Nephron (organoid): ENCODE results near the gene DHRS3.

Experiments
- H3K27ac Mint-ChIP-seq, 3 experiments: 2 replicates each; pipeline ENCODE4 v1.8.0; 2020; ENCODE audit warnings: mixed read lengths in 3 of 3, mild to moderate bottlenecking in 2 of 3, moderate library complexity in 1 of 3
- H3K27me3 Mint-ChIP-seq: 2 replicates; pipeline ENCODE4 v1.8.0; 2021; ENCODE audit warnings: low read depth, mild to moderate bottlenecking, moderate library complexity, mixed read lengths
- H3K36me3 Mint-ChIP-seq: 2 replicates; pipeline ENCODE4 v1.8.0; 2020; ENCODE audit warnings: low read depth, mixed read lengths
- H3K4me1 Mint-ChIP-seq: 2 replicates; pipeline ENCODE4 v1.8.0; 2020; ENCODE audit warnings: mixed read lengths
- H3K4me3 Mint-ChIP-seq, 3 experiments: 2 replicates each; pipeline ENCODE4 v1.8.0; 2020; ENCODE audit warnings: mild to moderate bottlenecking in 3 of 3, mixed read lengths in 3 of 3, moderate library complexity in 2 of 3
- H3K9me3 Mint-ChIP-seq: 2 replicates; pipeline ENCODE4 v1.8.0; 2020; ENCODE audit warnings: mixed read lengths
- TF ChIP-seq, protein P1 (sequence below), 3 experiments: fragments of 200-600 bp; sonication (generic); IDR thresholded peaks; one replicate each; pipeline ENCODE4 v1.5.0; 2021; ENCODE audit warnings: antibody characterized with exemption in 3 of 3; ENCODE audit not compliant: unreplicated experiment in 3 of 3

Gene DHRS3

GRCh38 chr1:12588695-12589094 is 29.3 kb downstream of the DHRS3 start:
- peaks cover 23% of the 10 kb centered on the region for H3K36me3 Mint-ChIP-seq
- H3K27ac Mint-ChIP-seq: peak overlapping the region; percentile 33 to 91 (median 88)
- peaks cover 6% of the 10 kb centered on the region for H3K27me3 Mint-ChIP-seq
- no peaks in the 10 kb centered on the region for H3K9me3 Mint-ChIP-seq
- no peak overlapping the region for H3K4me3 Mint-ChIP-seq
- H3K4me1 Mint-ChIP-seq: peaks cover 52% of the 10 kb centered on the region
- TF ChIP-seq, protein P1, sequence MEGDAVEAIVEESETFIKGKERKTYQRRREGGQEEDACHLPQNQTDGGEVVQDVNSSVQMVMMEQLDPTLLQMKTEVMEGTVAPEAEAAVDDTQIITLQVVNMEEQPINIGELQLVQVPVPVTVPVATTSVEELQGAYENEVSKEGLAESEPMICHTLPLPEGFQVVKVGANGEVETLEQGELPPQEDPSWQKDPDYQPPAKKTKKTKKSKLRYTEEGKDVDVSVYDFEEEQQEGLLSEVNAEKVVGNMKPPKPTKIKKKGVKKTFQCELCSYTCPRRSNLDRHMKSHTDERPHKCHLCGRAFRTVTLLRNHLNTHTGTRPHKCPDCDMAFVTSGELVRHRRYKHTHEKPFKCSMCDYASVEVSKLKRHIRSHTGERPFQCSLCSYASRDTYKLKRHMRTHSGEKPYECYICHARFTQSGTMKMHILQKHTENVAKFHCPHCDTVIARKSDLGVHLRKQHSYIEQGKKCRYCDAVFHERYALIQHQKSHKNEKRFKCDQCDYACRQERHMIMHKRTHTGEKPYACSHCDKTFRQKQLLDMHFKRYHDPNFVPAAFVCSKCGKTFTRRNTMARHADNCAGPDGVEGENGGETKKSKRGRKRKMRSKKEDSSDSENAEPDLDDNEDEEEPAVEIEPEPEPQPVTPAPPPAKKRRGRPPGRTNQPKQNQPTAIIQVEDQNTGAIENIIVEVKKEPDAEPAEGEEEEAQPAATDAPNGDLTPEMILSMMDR (IDR thresholded peaks at IDR 0.05; ENCODE audit: unreplicated experiment in 3 of 3): no peak

GRCh38 chr1:12587981-12588640 is 29.9 kb downstream of the DHRS3 start:
- Mint-ChIP-seq H3K27me3 (peaks cover 6% of the 10 kb centered on the region), H3K9me3 (no peaks in the 10 kb centered on the region), H3K4me3 (no peak overlapping the region), H3K36me3 (peaks cover 22% of the 10 kb centered on the region), H3K4me1 (peaks cover 46% of the 10 kb centered on the region), H3K27ac (peak overlapping the region; percentile 33 to 91 (median 88))
- TF ChIP-seq, protein P1 (IDR thresholded peaks at IDR 0.05; ENCODE audit: unreplicated experiment in 3 of 3): no peak

DNA sequence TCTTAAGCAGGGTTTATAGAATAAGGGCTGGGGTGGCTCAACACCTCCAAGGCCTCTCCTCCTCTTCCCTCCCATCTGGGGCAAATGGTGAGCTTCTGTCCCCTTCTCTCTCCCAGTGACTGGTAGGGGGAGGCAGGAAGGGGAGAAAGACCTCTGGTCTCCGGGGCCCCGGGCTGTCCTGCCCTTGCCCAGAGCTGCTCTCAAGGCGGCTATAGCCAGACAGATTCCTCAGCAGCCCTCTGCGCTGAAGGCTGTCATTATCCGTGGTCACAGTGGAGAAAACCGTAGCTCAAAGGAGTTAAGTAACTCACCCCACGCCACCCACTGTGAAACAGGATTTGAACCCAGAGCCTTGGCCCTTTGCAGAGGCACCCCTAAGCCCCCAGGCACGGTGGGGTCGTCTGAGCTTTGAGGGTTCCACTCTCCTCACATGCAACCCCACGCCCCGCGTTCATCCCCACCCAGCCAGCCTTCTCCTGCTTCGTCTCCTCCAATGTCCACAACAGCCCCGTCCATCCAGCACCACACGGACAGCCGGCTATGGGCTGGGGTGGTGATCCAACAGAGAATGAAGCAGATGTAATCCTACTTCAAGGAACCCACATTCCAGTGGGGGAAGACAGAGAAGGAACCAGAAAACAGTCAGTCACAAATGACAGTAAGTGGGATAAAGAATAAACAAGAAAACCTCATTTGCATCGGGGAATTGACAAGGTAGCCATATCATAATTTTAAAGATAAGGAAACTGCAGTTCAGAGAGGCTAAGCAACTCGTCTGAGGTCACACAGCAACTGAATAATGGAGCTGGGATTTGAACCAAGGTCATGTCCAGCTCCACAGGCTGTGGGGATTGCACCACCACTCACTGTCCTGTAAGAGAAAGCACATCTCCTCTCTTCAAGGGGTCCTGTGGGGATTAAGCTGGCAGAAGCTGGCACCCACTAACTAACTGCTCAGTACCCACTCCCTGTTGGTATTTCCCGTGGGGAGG is 31.8 kb downstream of the DHRS3 start:
- peak overlapping the region in 2 of 3 experiments; percentile 60 to 79 for H3K27ac Mint-ChIP-seq
- TF ChIP-seq, protein P1 (IDR thresholded peaks at IDR 0.05; ENCODE audit: unreplicated experiment in 3 of 3): no peak
- H3K36me3 Mint-ChIP-seq: peaks cover 22% of the 10 kb centered on the region
- H3K4me3 Mint-ChIP-seq: no peak overlapping the region
- no peaks in the 10 kb centered on the region for H3K27me3 Mint-ChIP-seq
- H3K9me3 Mint-ChIP-seq: no peaks in the 10 kb centered on the region
- peaks cover 35% of the 10 kb centered on the region for H3K4me1 Mint-ChIP-seq

GRCh38 chr1:12585536-12585935 is 32.5 kb downstream of the DHRS3 start:
- H3K4me3 Mint-ChIP-seq: no peak overlapping the region
- peaks cover 17% of the 10 kb centered on the region for H3K36me3 Mint-ChIP-seq
- H3K27ac Mint-ChIP-seq: peak overlapping the region in 2 of 3 experiments; percentile 15 to 60
- no peaks in the 10 kb centered on the region for H3K9me3 Mint-ChIP-seq
- H3K4me1 Mint-ChIP-seq: peaks cover 32% of the 10 kb centered on the region
- TF ChIP-seq, protein P1 (IDR thresholded peaks at IDR 0.05; ENCODE audit: unreplicated experiment in 3 of 3): no peak
- H3K27me3 Mint-ChIP-seq: no peaks in the 10 kb centered on the region

- Mint-ChIP-seq H3K4me1 (peaks cover 35% of the 10 kb centered on the region), H3K4me3 (no peak overlapping the region), H3K9me3 (no peaks in the 10 kb centered on the region), H3K27ac (no peak overlapping the region), H3K36me3 (peaks cover 20% of the 10 kb centered on the region), H3K27me3 (no peaks in the 10 kb centered on the region)
- TF ChIP-seq, protein P1 (IDR thresholded peaks at IDR 0.05; ENCODE audit: unreplicated experiment in 3 of 3): no peak
Measured at GRCh38 chr1:12584900-12585525, 33.0 kb downstream of the DHRS3 start.
